Keratinocyte (primary cell): ENCODE measurements around the gene MGAT3. TPM values are rescaled to one million over a fixed set of nuclear protein-coding genes. Genes with fewer than 3 reads are reported as not detected.

Experiments used
- DNase-seq: peaks from one replicate; pipeline ENCODE4 v3.0.0-alpha.2; 2011; ENCODE audit warnings: low read depth, missing footprints, low spot score
- FAIRE-seq: peaks from 2 replicates; lab custom pipeline; 2011; peaks lifted over from hg19 to GRCh38; lab: Jason Lieb, UNC
- H2AFZ ChIP-seq: 2 replicates; pipeline ENCODE4 v1.6.0; 2012; ENCODE audit warnings: low read length, control low read depth, inconsistent platforms; ENCODE audit not compliant: control insufficient read depth
- H3K27ac ChIP-seq: 2 replicates; pipeline ENCODE4 v1.5.1; 2011; ENCODE audit warnings: low read length; ENCODE audit not compliant: control insufficient read depth, insufficient read depth
- H3K27me3 ChIP-seq: 3 replicates; pipeline ENCODE4 v1.6.0; 2011; ENCODE audit warnings: low read length; ENCODE audit not compliant: control insufficient read depth, insufficient read depth; ENCODE audit errors: extremely low read depth
- H3K36me3 ChIP-seq, 2 experiments: 2 replicates in 1 of 2; 3 replicates in 1 of 2; pipeline ENCODE4 v1.5.1; 2011; ENCODE audit warnings: low read length in 2 of 2, mild to moderate bottlenecking in 1 of 2; ENCODE audit not compliant: control insufficient read depth in 2 of 2, insufficient read depth in 2 of 2; ENCODE audit errors: extremely low read depth in 1 of 2
- H3K4me1 ChIP-seq: 3 replicates; pipeline ENCODE4 v1.5.1; 2011; ENCODE audit warnings: low read length; ENCODE audit not compliant: control insufficient read depth, insufficient read depth; ENCODE audit errors: extremely low read depth
- H3K4me2 ChIP-seq: 3 replicates; pipeline ENCODE4 v1.6.0; 2011; ENCODE audit warnings: low read depth, low read length; ENCODE audit not compliant: control insufficient read depth, insufficient read depth; ENCODE audit errors: extremely low read depth
- H3K4me3 ChIP-seq, 3 experiments: fragments of 200-600 bp in 1 of 3; sonication (generic) in 1 of 3; 2 replicates in 2 of 3; 3 replicates in 1 of 3; pipeline ENCODE4 v1.5.1; 2011 to 2016; ENCODE audit warnings: low read length in 3 of 3, mild to moderate bottlenecking in 3 of 3, control low read depth in 2 of 3, inconsistent platforms in 1 of 3, low read depth in 1 of 3, mixed read lengths in 1 of 3, mixed run types in 1 of 3, moderate library complexity in 1 of 3; ENCODE audit not compliant: control insufficient read depth in 2 of 3, insufficient read depth in 2 of 3; ENCODE audit errors: extremely low read depth in 1 of 3
- H3K79me2 ChIP-seq: 2 replicates; pipeline ENCODE4 v1.6.0; 2012; ENCODE audit warnings: low read length; ENCODE audit not compliant: control insufficient read depth, insufficient read depth
- H3K9ac ChIP-seq: 3 replicates; pipeline ENCODE4 v1.6.0; 2011; ENCODE audit warnings: low read length; ENCODE audit not compliant: control insufficient read depth, insufficient read depth; ENCODE audit errors: extremely low read depth
- H3K9me1 ChIP-seq: 3 replicates; pipeline ENCODE4 v1.6.0; 2011; ENCODE audit warnings: low read length; ENCODE audit not compliant: control insufficient read depth, insufficient read depth; ENCODE audit errors: extremely low read depth
- H3K9me3 ChIP-seq: 2 replicates; pipeline ENCODE4 v1.5.1; 2012; ENCODE audit warnings: low read depth, low read length; ENCODE audit not compliant: control insufficient read depth
- H4K20me1 ChIP-seq: 3 replicates; pipeline ENCODE4 v1.6.0; 2011; ENCODE audit warnings: low read length; ENCODE audit not compliant: control insufficient read depth, insufficient read depth; ENCODE audit errors: extremely low read depth
- CTCF ChIP-seq, 3 experiments: IDR thresholded peaks in 1 of 3; conservative IDR thresholded peaks in 1 of 3; optimal IDR thresholded peaks in 1 of 3; 2 replicates in 2 of 3; 3 replicates in 1 of 3; pipeline versions ENCODE3 to v1.5.1; 2011; ENCODE audit warnings: low read length in 3 of 3, mild to moderate bottlenecking in 3 of 3, moderate library complexity in 2 of 3, control low read depth in 1 of 3, inconsistent platforms in 1 of 3; ENCODE audit not compliant: insufficient read depth in 2 of 3; ENCODE audit errors: extremely low read depth in 1 of 3
- EZH2 ChIP-seq: IDR thresholded peaks from one replicate; pipeline ENCODE4 v1.6.1; 2012; ENCODE audit warnings: inconsistent platforms, mild to moderate bottlenecking, low read length, moderate library complexity
- dilution Hi-C: fragments of 300-500 bp; cut with MboI; formaldehyde crosslinking; loops from one replicate; pipeline ENCODE4 v1.7.0; 2020; ENCODE audit warnings: low sequenced_read_pairs; ENCODE audit not compliant: extremely low pct_ligation_motif_present
- polyA plus RNA-seq, 5 experiments: library from polyadenylated mRNA; depleted of rRNA in 3 of 5; stranded (reverse) in 3 of 5; stranded (forward) in 1 of 5; unstranded in 1 of 5; fragments of >200 nt; gene quantifications; 1 replicate in 1 of 5; 2 replicates in 3 of 5; 3 replicates in 1 of 5; pipeline versions ENCODE4 v1.2.1 to v1.2.3, GENCODE V29; 2011 to 2012; ENCODE audit warnings: missing spikeins in 2 of 5, low read depth in 1 of 5, low replicate concordance in 1 of 5

Gene MGAT3
- polyA plus RNA-seq, 1 donor (not counting 4 experiments of a cell fraction or from before 2014, with no cell fraction given): not detected

GRCh38 chr22:39474351-39475111 lies 17.7 kb downstream of the MGAT3 start:
- DNase-seq (no peak), FAIRE-seq (no peak)
- Histone ChIP-seq H3K9me1 (no peaks in the 10 kb centered on the region), H2AFZ (no peak overlapping the region), H3K9ac (no peak overlapping the region), H3K9me3 (no peaks in the 10 kb centered on the region), H3K27ac (no peak overlapping the region), H4K20me1 (peaks cover 2% of the 10 kb centered on the region), H3K36me3 (no peaks in the 10 kb centered on the region), H3K27me3 (peaks cover 19% of the 10 kb centered on the region), H3K4me1 (peaks cover 6% of the 10 kb centered on the region), H3K4me3 (no peak overlapping the region), H3K4me2 (no peak overlapping the region), H3K79me2 (no peaks in the 10 kb centered on the region)
- TF ChIP-seq EZH2 (no peak), CTCF (optimal IDR thresholded peaks at IDR 0.05 in 1 of 3, IDR thresholded peaks at IDR 0.05 in 1 of 3, conservative IDR thresholded peaks at IDR 0.05 in 1 of 3; ENCODE audit: extremely low read depth in 1 of 3, insufficient read depth in 2 of 3, low read length in 3 of 3) (no peak)
- dilution Hi-C loops: no loop called here

- peaks cover 6% of the 10 kb centered on the region for H3K4me1 ChIP-seq
- no peak for FAIRE-seq
- peaks cover 2% of the 10 kb centered on the region for H4K20me1 ChIP-seq
- peaks cover 12% of the 10 kb centered on the region for H3K27me3 ChIP-seq
- no peaks in the 10 kb centered on the region for H3K9me3 ChIP-seq
- no peak overlapping the region for H3K4me3 ChIP-seq
- dilution Hi-C loops: no loop called here
- no peak overlapping the region for H3K4me2 ChIP-seq
- H3K9ac ChIP-seq: no peak overlapping the region
- no peak overlapping the region for H3K27ac ChIP-seq
- TF ChIP-seq CTCF (optimal IDR thresholded peaks at IDR 0.05 in 1 of 3, IDR thresholded peaks at IDR 0.05 in 1 of 3, conservative IDR thresholded peaks at IDR 0.05 in 1 of 3; ENCODE audit: extremely low read depth in 1 of 3, insufficient read depth in 2 of 3, low read length in 3 of 3): no peak
- TF ChIP-seq EZH2: no peak
- no peaks in the 10 kb centered on the region for H3K79me2 ChIP-seq
- no peaks in the 10 kb centered on the region for H3K36me3 ChIP-seq
- no peaks in the 10 kb centered on the region for H3K9me1 ChIP-seq
- no peak overlapping the region for H2AFZ ChIP-seq
- no peak for DNase-seq
Measured at GRCh38 chr22:39475337-39475736, 18.5 kb downstream of the MGAT3 start.
